ENCODE measurements around the gene CBX6. TPM values are rescaled to one million over a fixed set of nuclear protein-coding genes. Genes with fewer than 3 reads are reported as not detected.
A peak's percentile ranks its signal among the peaks of the same experiment; 100 is the strongest.

Gene CBX6
- total and polyA plus RNA-seq, 2 of the 8 experiments (the other 6 are each of a cell fraction or from before 2014, with no cell fraction given), result 10.6 to 27.5 TPM

DNA sequence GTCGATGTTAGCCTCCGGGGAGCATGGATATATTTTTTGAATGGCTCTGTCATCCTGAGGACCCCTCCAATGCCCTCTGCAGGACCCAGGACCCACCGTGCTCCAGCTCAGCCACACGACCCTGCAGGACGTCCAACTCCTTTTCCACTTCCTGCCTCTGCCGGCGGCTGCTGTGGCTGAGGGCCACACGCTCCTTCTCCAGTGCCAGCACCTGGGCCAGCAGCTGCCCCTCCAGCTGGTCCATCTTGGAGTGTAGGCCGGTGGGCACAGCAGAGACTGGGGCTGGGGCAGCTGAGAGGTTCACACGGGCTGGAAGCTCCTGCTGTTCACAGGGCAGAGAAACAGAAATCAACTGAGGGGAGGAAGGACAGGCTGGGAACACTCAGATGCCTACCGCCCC is 43.8 kb downstream of the CBX6 start:
- Histone ChIP-seq H3K23ac (ENCODE audit: insufficient read length) (no peak overlapping the region), H3K23me2 (ENCODE audit: low read depth, low read length) (no peaks in the 10 kb centered on the region), H3K4me2 (ENCODE audit: insufficient read depth in 1 of 2, low read depth in 2 of 2, low read length in 2 of 2) (no peak overlapping the region), H2BK15ac (ENCODE audit: low read length) (no peak overlapping the region), H2AK5ac (ENCODE audit: low read depth, low read length) (no peak overlapping the region), H3K27me3 (replicated peaks in 1 of 4; ENCODE audit: control insufficient read depth in 3 of 4, extremely low read depth in 1 of 4, insufficient read depth in 3 of 4, low read length in 3 of 4) (no peaks in the 10 kb centered on the region), H2AFZ (ENCODE audit: low read length) (no peak overlapping the region), H3K56ac (replicated peaks; ENCODE audit: insufficient read length, low read depth, low read length) (no peak overlapping the region), H3K4ac (replicated peaks; ENCODE audit: insufficient read length, low read depth, low read length) (no peak overlapping the region), H2BK120ac (replicated peaks; ENCODE audit: low read depth, low read length) (no peak overlapping the region), H4K20me1 (replicated peaks in 1 of 2; ENCODE audit: control insufficient read depth in 1 of 2, insufficient read depth in 2 of 2, low read length in 2 of 2) (no peaks in the 10 kb centered on the region), H2BK5ac (ENCODE audit: low read depth, low read length) (no peak overlapping the region), H4K91ac (replicated peaks; ENCODE audit: insufficient read length, low read length) (peak overlapping the region; percentile 58), H2BK12ac (ENCODE audit: low read depth, low read length) (no peak overlapping the region), H3K4me3 (ENCODE audit: extremely low read depth in 1 of 4, insufficient read depth in 2 of 4, low read depth in 3 of 4, low read length in 4 of 4) (no peak overlapping the region), H3K9me3 (ENCODE audit: insufficient read depth in 2 of 2, low read depth in 1 of 2, low read length in 1 of 2) (no peaks in the 10 kb centered on the region), H3K18ac (ENCODE audit: extremely low read depth, low read length) (no peak overlapping the region), H3K14ac (ENCODE audit: insufficient read length) (no peak overlapping the region), H3K27ac (ENCODE audit: low read depth, low read length) (no peak overlapping the region), H4K8ac (ENCODE audit: extremely low read depth, insufficient read depth, low read length) (no peak overlapping the region), H3K79me1 (ENCODE audit: low read depth, low read length) (peaks cover 3% of the 10 kb centered on the region; the same call in 1 of the 2 replicates), H3K9ac (replicated peaks in 1 of 4; ENCODE audit: extremely low read depth in 1 of 4, low read depth in 3 of 4, low read length in 3 of 4) (no peak overlapping the region), H2BK20ac (ENCODE audit: low read length) (no peak overlapping the region), H3K4me1 (replicated peaks in 1 of 4; ENCODE audit: control insufficient read depth in 3 of 4, insufficient read depth in 4 of 4, low read length in 3 of 4) (peaks cover 0 to 6% (median 2%) of the 10 kb centered on the region in 4 experiments; a peak in 2 of 7 replicates), H3K79me2 (ENCODE audit: control insufficient read depth in 1 of 2, insufficient read depth in 2 of 2, low read length in 2 of 2) (no peaks in the 10 kb centered on the region), H3K36me3 (ENCODE audit: control insufficient read depth in 2 of 4, insufficient read depth in 4 of 4, low read length in 3 of 4) (no peaks in the 10 kb centered on the region), H4K5ac (ENCODE audit: insufficient read length, low read depth, low read length) (no peak overlapping the region)
- CTCF ChIA-PET (ENCODE audit: partially characterized antibody), result interaction anchor here (0.6 to 6.8 kb wide), 8 partner anchors 8 to 488 kb away, joined by 3 to 53 read pairs (median 4); partner anchors contain the start of gene NPTXR
- 80% methylated on average over 11 of the region's 11 CpGs; no CpG with 5 or more reads in 1 of the 2 experiments for WGBS, 2 experiments (ENCODE audit: extremely low coverage in 1 of 2, insufficient coverage in 1 of 2, insufficient read length in 1 of 2, insufficient replicate concordance in 2 of 2, low coverage in 1 of 2, low lambda C conversion rate in 2 of 2, missing lambda C conversion rate in 1 of 2)
- TF ChIP-seq EP300 (IDR thresholded peaks at IDR 0.05; ENCODE audit: borderline replicate concordance in 1 of 2, low read depth in 2 of 2, low read length in 2 of 2), result no peak
- no peak for TF ChIP-seq POLR2A (IDR thresholded peaks at IDR 0.05; ENCODE audit: control extremely low read depth in 1 of 2, low read depth in 2 of 2, low read length in 2 of 2)
- FAIRE-seq, result no peak
- POLR2A ChIA-PET (ENCODE audit: partially characterized antibody), result interaction anchor here (1.3 kb wide), 1 partner anchor 13 kb away, joined by 3 read pairs; no protein-coding TSS in a partner anchor
- no peak for DNase-seq (ENCODE audit: low read depth in 1 of 2, low spot score in 2 of 2)
